IPS-NIHi7 (cell line): ENCODE measurements around the gene DOK1.

Source experiments
- DNase-seq: peaks from one replicate; pipeline ENCODE4 v3.0.0; 2012; ENCODE audit warnings: mixed read lengths; ENCODE audit errors: extremely low spot score

DOK1 gene

GRCh38 chr2:74599676-74600075, 45.2 kb downstream of the DOK1 start:
- DNase-seq: no peak

DNA sequence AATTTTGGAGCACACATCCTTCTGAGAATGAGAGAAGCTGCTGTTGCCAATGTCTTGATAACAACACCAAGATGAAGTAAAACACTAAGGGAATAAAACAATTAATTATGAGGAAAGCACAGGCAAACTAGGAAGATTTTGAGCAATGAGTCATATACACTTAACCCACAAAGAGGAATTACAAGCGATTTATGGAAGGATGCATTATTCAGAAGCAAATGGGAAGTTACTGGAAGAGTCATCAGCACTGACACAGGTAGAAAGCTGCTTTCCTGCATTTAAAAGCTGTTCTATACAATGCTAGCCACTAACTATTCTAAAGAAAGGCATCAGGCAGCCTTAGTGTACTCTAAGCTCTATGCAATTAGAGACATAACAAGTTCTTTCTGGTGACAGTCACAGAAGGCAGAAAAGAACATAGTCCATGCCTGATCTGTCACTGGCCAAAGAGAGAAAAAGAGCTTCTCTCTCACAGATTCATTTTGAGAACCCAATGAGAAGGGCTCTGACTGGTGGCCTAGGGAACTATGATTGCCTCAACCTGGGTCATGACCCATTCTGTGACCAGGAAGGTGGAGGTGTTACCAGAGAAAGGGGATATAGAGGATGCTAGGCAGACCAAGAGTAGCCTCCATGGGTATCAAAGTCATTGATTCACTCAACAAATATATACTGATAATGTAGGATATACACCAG, 48.2 kb downstream of the DOK1 start:
- DNase-seq: no peak

GRCh38 chr2:74603282-74604000, 48.9 kb downstream of the DOK1 start:
- DNase-seq: no peak

DNA sequence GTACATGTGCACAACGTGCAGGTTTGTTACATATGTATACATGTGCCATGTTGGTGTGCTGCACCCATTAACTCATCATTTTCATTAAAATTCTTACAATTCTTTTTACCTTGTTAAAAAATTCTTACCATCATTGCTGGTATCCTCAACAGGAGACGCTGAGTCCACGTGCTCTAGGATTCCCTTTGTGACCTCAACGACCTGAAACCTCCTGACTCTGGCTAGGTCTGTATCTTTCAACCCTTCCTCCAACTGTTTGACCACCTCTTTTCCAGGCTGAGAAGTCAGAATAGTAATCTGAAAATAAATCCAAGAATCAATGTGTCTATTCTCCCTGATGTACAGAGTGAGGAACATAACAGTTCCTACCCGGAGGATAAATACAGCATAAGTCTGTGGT, 52.4 kb downstream of the DOK1 start:
- no peak for DNase-seq
